PC-3 (cell line): ENCODE results near the gene SLC24A5. TPM values are rescaled to one million over a fixed set of nuclear protein-coding genes. Genes with fewer than 3 reads are reported as not detected.

Experiments
- ATAC-seq: fragments of 200-7000 bp; cut with Tn5 transposase; 2 replicates; pipeline ENCODE4 v1.9.1; 2020; ENCODE audit warnings: mild to moderate bottlenecking, moderate library complexity
- BruUV-seq: library from RNA; stranded (reverse); fragments of 400-500 nt; replicated peaks from 2 replicates; lab custom pipeline; 2021; lab: Mats Ljungman, UMichigan
- CTCF ChIA-PET: fragments of 300-600 bp; sonication (Branson Sonifier 250); formaldehyde crosslinking; loops from one replicate; lab custom pipeline; 2022; ENCODE audit warnings: antibody characterized with exemption; lab: Charles Lee
- POLR2A ChIA-PET: fragments of 300-600 bp; sonication (Branson Sonifier 250); formaldehyde crosslinking; loops from one replicate; lab custom pipeline; 2022; ENCODE audit warnings: antibody characterized with exemption; ENCODE audit not compliant: unreplicated experiment; lab: Charles Lee
- DNase-seq: peaks from one replicate; pipeline ENCODE4 v3.0.0-alpha.2; 2015
- H2AFZ ChIP-seq: fragments of 300-600 bp; sonication (generic); 2 replicates; pipeline ENCODE4 v1.6.0; 2016; ENCODE audit warnings: antibody characterized with exemption, low read length
- H3F3A ChIP-seq: fragments of 300-600 bp; sonication (generic); one replicate; pipeline ENCODE4 v1.6.0; 2017; ENCODE audit warnings: antibody characterized with exemption, low read length, control low read depth, mild to moderate bottlenecking; ENCODE audit not compliant: unreplicated experiment
- H3K27ac ChIP-seq: fragments of 300-600 bp; sonication (generic); 2 replicates; pipeline ENCODE4 v1.5.1; 2016; ENCODE audit warnings: mild to moderate bottlenecking, low read length
- H3K27me3 ChIP-seq: fragments of 300-600 bp; sonication (generic); 2 replicates; pipeline ENCODE4 v1.6.1; 2016; ENCODE audit warnings: low read length, mixed read lengths
- H3K36me3 ChIP-seq: fragments of 300-600 bp; sonication (generic); 2 replicates; pipeline ENCODE4 v1.6.1; 2016; ENCODE audit warnings: low read depth, mixed run types, low read length, mixed read lengths
- H3K4me1 ChIP-seq: fragments of 300-600 bp; sonication (generic); 2 replicates; pipeline ENCODE4 v1.5.1; 2016; ENCODE audit warnings: low read length; ENCODE audit not compliant: insufficient read depth
- H3K4me2 ChIP-seq: fragments of 300-600 bp; sonication (generic); 2 replicates; pipeline ENCODE4 v1.6.0; 2016; ENCODE audit warnings: low read length
- H3K4me3 ChIP-seq: fragments of 300-600 bp; sonication (generic); 2 replicates; pipeline ENCODE4 v1.5.1; 2016; ENCODE audit warnings: mild to moderate bottlenecking, low read length, mixed read lengths
- H3K79me2 ChIP-seq: fragments of 300-600 bp; sonication (generic); 2 replicates; pipeline ENCODE4 v1.6.1; 2017; ENCODE audit warnings: low read length, mixed read lengths
- H3K9ac ChIP-seq: fragments of 300-600 bp; sonication (generic); 2 replicates; pipeline ENCODE4 v1.6.0; 2016; ENCODE audit warnings: mild to moderate bottlenecking, low read length
- H3K9me2 ChIP-seq: fragments of 300-600 bp; sonication (generic); replicated peaks from 2 replicates; pipeline ENCODE4 v1.6.1; 2016; ENCODE audit warnings: mixed run types, low read length, mixed read lengths
- H3K9me3 ChIP-seq: fragments of 300-600 bp; sonication (generic); 2 replicates; pipeline ENCODE4 v1.6.1; 2016; ENCODE audit warnings: low read length, mixed read lengths
- H4K20me1 ChIP-seq: fragments of 300-600 bp; sonication (generic); 2 replicates; pipeline ENCODE4 v1.6.1; 2016; ENCODE audit warnings: low read length, mixed read lengths
- EZH2 ChIP-seq: fragments of 300-600 bp; sonication (generic); IDR thresholded peaks from one replicate; pipeline ENCODE4 v1.6.1; 2017; ENCODE audit warnings: antibody characterized with exemption, mild to moderate bottlenecking, low read length; ENCODE audit not compliant: unreplicated experiment
- EZH2phosphoT487 ChIP-seq: fragments of 300-600 bp; sonication (generic); IDR thresholded peaks from 2 replicates; pipeline ENCODE4 v1.6.1; 2018; ENCODE audit warnings: mild to moderate bottlenecking, antibody characterized with exemption, low read length, borderline replicate concordance
- intact Hi-C: fragments of 100-400 bp; cut with micrococcal nuclease; formaldehyde crosslinking; loops from 2 replicates; pipeline ENCODE4 v1.9.0; 2023
- total RNA-seq: library from RNA; depleted of rRNA; stranded (reverse); fragments of >200 nt; gene quantifications from 2 replicates; pipeline ENCODE4 v1.2.3, GENCODE V29; 2014
- TF ChIP-seq, protein P1 (sequence below): fragments of 300-600 bp; sonication (generic); conservative IDR thresholded peaks from 2 replicates; pipeline ENCODE4 v1.5.1; 2017; ENCODE audit warnings: antibody characterized with exemption, low read depth, mild to moderate bottlenecking, low read length

The SLC24A5 gene
- total RNA-seq, 1 experiment from 2014 or later = not detected

GRCh38 chr15:48112242-48112641 lies 8.5 kb upstream of the SLC24A5 start:
- intact Hi-C loops = loop anchor here (1.0 kb wide), 2 partner anchors 138 to 173 kb away; no protein-coding TSS in a partner anchor
- no peaks in the 10 kb centered on the region for H4K20me1 ChIP-seq
- ATAC-seq (peak; percentile 89), DNase-seq (peak; percentile 51)
- H3K79me2 ChIP-seq = no peaks in the 10 kb centered on the region
- H3K27me3 ChIP-seq = peaks cover 39% of the 10 kb centered on the region
- no peak overlapping the region for H2AFZ ChIP-seq
- no peaks in the 10 kb centered on the region for H3K4me1 ChIP-seq
- H3K4me2 ChIP-seq = no peak overlapping the region
- no peaks in the 10 kb centered on the region for H3F3A ChIP-seq
- TF ChIP-seq EZH2phosphoT487 = no peak
- TF ChIP-seq, protein P1, sequence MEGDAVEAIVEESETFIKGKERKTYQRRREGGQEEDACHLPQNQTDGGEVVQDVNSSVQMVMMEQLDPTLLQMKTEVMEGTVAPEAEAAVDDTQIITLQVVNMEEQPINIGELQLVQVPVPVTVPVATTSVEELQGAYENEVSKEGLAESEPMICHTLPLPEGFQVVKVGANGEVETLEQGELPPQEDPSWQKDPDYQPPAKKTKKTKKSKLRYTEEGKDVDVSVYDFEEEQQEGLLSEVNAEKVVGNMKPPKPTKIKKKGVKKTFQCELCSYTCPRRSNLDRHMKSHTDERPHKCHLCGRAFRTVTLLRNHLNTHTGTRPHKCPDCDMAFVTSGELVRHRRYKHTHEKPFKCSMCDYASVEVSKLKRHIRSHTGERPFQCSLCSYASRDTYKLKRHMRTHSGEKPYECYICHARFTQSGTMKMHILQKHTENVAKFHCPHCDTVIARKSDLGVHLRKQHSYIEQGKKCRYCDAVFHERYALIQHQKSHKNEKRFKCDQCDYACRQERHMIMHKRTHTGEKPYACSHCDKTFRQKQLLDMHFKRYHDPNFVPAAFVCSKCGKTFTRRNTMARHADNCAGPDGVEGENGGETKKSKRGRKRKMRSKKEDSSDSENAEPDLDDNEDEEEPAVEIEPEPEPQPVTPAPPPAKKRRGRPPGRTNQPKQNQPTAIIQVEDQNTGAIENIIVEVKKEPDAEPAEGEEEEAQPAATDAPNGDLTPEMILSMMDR = peak; percentile 63
- no peak overlapping the region for H3K27ac ChIP-seq
- BruUV-seq = no TSS peak
- ChIA-PET CTCF (interaction anchor here (0.6 to 1.5 kb wide), 2 partner anchors 153 to 173 kb away, joined by 4 read pairs; no protein-coding TSS in a partner anchor), POLR2A (no interaction called here)
- H3K9me3 ChIP-seq = no peaks in the 10 kb centered on the region
- no peak overlapping the region for H3K9ac ChIP-seq
- no peak overlapping the region for H3K4me3 ChIP-seq
- H3K36me3 ChIP-seq = no peaks in the 10 kb centered on the region
- no peaks in the 10 kb centered on the region for H3K9me2 ChIP-seq

DNA sequence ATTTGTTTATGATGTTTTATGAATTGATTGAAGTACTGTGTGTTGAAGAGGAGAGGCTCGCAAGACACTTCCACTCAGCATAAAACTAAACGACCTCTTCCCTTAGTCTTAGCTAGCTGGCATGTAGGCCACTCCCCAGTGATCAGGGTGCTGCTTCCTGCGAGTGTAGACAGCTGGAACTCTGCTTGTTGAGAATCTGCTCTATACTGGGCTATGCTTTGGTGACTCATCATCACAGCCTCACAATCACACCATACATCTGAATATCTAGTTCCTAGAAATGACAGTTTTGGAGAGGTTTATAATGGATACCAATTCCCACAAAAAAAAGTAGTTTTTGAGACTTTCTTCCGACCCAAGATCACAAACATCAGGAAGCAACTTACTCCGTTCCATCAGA lies 1.5 kb upstream of the SLC24A5 start:
- BruUV-seq = no TSS peak
- no peaks in the 10 kb centered on the region for H3K36me3 ChIP-seq
- TF ChIP-seq EZH2 (no peak), EZH2phosphoT487 (no peak)
- TF ChIP-seq, protein P1 = no peak
- no peak overlapping the region for H2AFZ ChIP-seq
- H3K79me2 ChIP-seq = no peaks in the 10 kb centered on the region
- no peak overlapping the region for H3K4me3 ChIP-seq
- peaks cover 35% of the 10 kb centered on the region for H3K27me3 ChIP-seq
- no peaks in the 10 kb centered on the region for H3F3A ChIP-seq
- intact Hi-C loops = no loop called here
- H3K9me2 ChIP-seq = no peaks in the 10 kb centered on the region
- CTCF ChIA-PET = no interaction called here
- no peaks in the 10 kb centered on the region for H4K20me1 ChIP-seq
- no peaks in the 10 kb centered on the region for H3K9me3 ChIP-seq
- ATAC-seq (no peak; the same call in 1 of the 2 replicates), DNase-seq (peak; percentile 5)
- no peaks in the 10 kb centered on the region for H3K4me1 ChIP-seq
- POLR2A ChIA-PET = no interaction called here
- no peak overlapping the region for H3K27ac ChIP-seq
- H3K4me2 ChIP-seq = no peak overlapping the region
- H3K9ac ChIP-seq = no peak overlapping the region

GRCh38 chr15:48121849-48122248 lies 1.1 kb downstream of the SLC24A5 start:
- Histone ChIP-seq H3K4me2 (no peak overlapping the region), H3K9me2 (no peaks in the 10 kb centered on the region), H3K9ac (no peak overlapping the region), H3K36me3 (no peaks in the 10 kb centered on the region), H3K4me1 (no peaks in the 10 kb centered on the region), H3K9me3 (no peaks in the 10 kb centered on the region), H4K20me1 (no peaks in the 10 kb centered on the region), H3K27ac (no peak overlapping the region), H3F3A (no peaks in the 10 kb centered on the region), H2AFZ (no peak overlapping the region), H3K79me2 (no peaks in the 10 kb centered on the region), H3K4me3 (no peak overlapping the region), H3K27me3 (peaks cover 30% of the 10 kb centered on the region)
- no peak for ATAC-seq
- no TSS peak for BruUV-seq
- ChIA-PET CTCF (no interaction called here), POLR2A (no interaction called here)
- intact Hi-C loops = no loop called here
- no peak for TF ChIP-seq EZH2
- TF ChIP-seq, protein P1 = no peak
- no peak for DNase-seq
